HepG2 (cell line): ENCODE data around the gene CAPZB. TPM values are rescaled to one million over a fixed set of nuclear protein-coding genes. Genes with fewer than 3 reads are reported as not detected.
A peak's percentile ranks its signal among the peaks of the same experiment; 100 is the strongest.

ENCODE experiments used
- EEA1 ChIP-seq: sonication (generic); formaldehyde crosslinking; IDR thresholded peaks from 2 replicates; pipeline ENCODE4 v1.5.1; 2020; ENCODE audit warnings: mild to moderate bottlenecking, missing genetic modification reagents, borderline replicate concordance
- KDM1A ChIP-seq: IDR thresholded peaks from 2 replicates; pipeline ENCODE4 v1.6.1; 2016; ENCODE audit warnings: missing compliant biosample characterization
- MED8 ChIP-seq: sonication (generic); formaldehyde crosslinking; IDR thresholded peaks from 2 replicates; pipeline ENCODE4 v1.8.1; 2023; ENCODE audit warnings: mild to moderate bottlenecking, missing genetic modification reagents; ENCODE audit not compliant: insufficient replicate concordance
- ONECUT2 ChIP-seq: sonication (generic); formaldehyde crosslinking; IDR thresholded peaks from 2 replicates; pipeline ENCODE4 v1.4.0; 2020; ENCODE audit warnings: missing genetic modification reagents
- SMYD3 ChIP-seq: sonication (generic); formaldehyde crosslinking; IDR thresholded peaks from 2 replicates; pipeline ENCODE4 v1.8.1; 2023; ENCODE audit warnings: mild to moderate bottlenecking, missing genetic modification reagents
- ZBTB42 ChIP-seq: sonication (generic); formaldehyde crosslinking; IDR thresholded peaks from 2 replicates; pipeline ENCODE4 v1.5.0; 2020; ENCODE audit warnings: mild to moderate bottlenecking, missing genetic modification reagents
- ZFY ChIP-seq: sonication (generic); formaldehyde crosslinking; IDR thresholded peaks from 2 replicates; pipeline ENCODE4 v1.4.0; 2020; ENCODE audit warnings: missing genetic modification reagents
- ZNF446 ChIP-seq: sonication (generic); formaldehyde crosslinking; IDR thresholded peaks from 2 replicates; pipeline ENCODE4 v1.5.0; 2020; ENCODE audit warnings: mild to moderate bottlenecking, missing genetic modification reagents
- ZNF543 ChIP-seq: sonication (generic); formaldehyde crosslinking; IDR thresholded peaks from 2 replicates; pipeline ENCODE4 v1.4.0; 2020; ENCODE audit warnings: mild to moderate bottlenecking, missing genetic modification reagents
- ZNF644 ChIP-seq: IDR thresholded peaks from 2 replicates; pipeline ENCODE4 v1.6.1; 2016; ENCODE audit warnings: low read depth
- ZNF713 ChIP-seq: sonication (generic); formaldehyde crosslinking; IDR thresholded peaks from 2 replicates; pipeline ENCODE4 v1.4.0; 2020; ENCODE audit warnings: mild to moderate bottlenecking, missing genetic modification reagents
- ZNF850 ChIP-seq: sonication (generic); formaldehyde crosslinking; conservative IDR thresholded peaks from 2 replicates; pipeline ENCODE4 v1.9.0; 2021; ENCODE audit warnings: mild to moderate bottlenecking, missing genetic modification reagents
- ZNF891 ChIP-seq: sonication (generic); formaldehyde crosslinking; IDR thresholded peaks from 2 replicates; pipeline ENCODE4 v1.5.0; 2020; ENCODE audit warnings: mild to moderate bottlenecking, missing genetic modification reagents
- polyA plus RNA-seq, 8 experiments: library from polyadenylated mRNA; depleted of rRNA in 3 of 8; stranded (reverse) in 7 of 8; unstranded in 1 of 8; fragments of >200 nt; fragmentation: Illumina TruSeq in 4 of 8; extraction: Trizol in 4 of 8; gene quantifications; 2 replicates each; pipeline versions ENCODE4 v1.2.1 to v1.2.3, GENCODE V29; 2011 to 2016; ENCODE audit warnings: low read depth in 4 of 8, missing spikeins in 1 of 8, mixed read lengths in 1 of 8; ENCODE audit not compliant: insufficient read depth in 1 of 8
- total RNA-seq, 5 experiments: library from RNA; depleted of rRNA; stranded (reverse); fragments of >200 nt; fragmentation: Illumina TruSeq; extraction: Trizol; gene quantifications; 2 replicates each; pipeline ENCODE4 v1.2.3, GENCODE V29; 2016; ENCODE audit warnings: low read depth in 1 of 5
- TF ChIP-seq, protein P1 (sequence below): IDR thresholded peaks from 2 replicates; pipeline ENCODE4 v1.6.1; 2016; ENCODE audit warnings: missing compliant biosample characterization, missing genetic modification reagents, borderline replicate concordance
- TF ChIP-seq, protein P2 (sequence below): sonication (generic); formaldehyde crosslinking; IDR thresholded peaks from 2 replicates; pipeline ENCODE4 v1.5.0; 2020; ENCODE audit warnings: missing genetic modification reagents, mild to moderate bottlenecking, borderline replicate concordance
- TF ChIP-seq, protein P3 (sequence below): sonication (generic); formaldehyde crosslinking; IDR thresholded peaks from 2 replicates; pipeline ENCODE4 v1.5.0; 2020; ENCODE audit warnings: missing genetic modification reagents
- TF ChIP-seq, protein P4 (sequence below): sonication (generic); formaldehyde crosslinking; IDR thresholded peaks from 2 replicates; pipeline ENCODE4 v1.9.0; 2021; ENCODE audit warnings: mild to moderate bottlenecking, missing genetic modification reagents

CAPZB gene
- total and polyA plus RNA-seq, 2 of the 13 experiments (the other 11 are each of a cell fraction or from before 2014, with no cell fraction given): 58.9 to 76.9 TPM

DNA sequence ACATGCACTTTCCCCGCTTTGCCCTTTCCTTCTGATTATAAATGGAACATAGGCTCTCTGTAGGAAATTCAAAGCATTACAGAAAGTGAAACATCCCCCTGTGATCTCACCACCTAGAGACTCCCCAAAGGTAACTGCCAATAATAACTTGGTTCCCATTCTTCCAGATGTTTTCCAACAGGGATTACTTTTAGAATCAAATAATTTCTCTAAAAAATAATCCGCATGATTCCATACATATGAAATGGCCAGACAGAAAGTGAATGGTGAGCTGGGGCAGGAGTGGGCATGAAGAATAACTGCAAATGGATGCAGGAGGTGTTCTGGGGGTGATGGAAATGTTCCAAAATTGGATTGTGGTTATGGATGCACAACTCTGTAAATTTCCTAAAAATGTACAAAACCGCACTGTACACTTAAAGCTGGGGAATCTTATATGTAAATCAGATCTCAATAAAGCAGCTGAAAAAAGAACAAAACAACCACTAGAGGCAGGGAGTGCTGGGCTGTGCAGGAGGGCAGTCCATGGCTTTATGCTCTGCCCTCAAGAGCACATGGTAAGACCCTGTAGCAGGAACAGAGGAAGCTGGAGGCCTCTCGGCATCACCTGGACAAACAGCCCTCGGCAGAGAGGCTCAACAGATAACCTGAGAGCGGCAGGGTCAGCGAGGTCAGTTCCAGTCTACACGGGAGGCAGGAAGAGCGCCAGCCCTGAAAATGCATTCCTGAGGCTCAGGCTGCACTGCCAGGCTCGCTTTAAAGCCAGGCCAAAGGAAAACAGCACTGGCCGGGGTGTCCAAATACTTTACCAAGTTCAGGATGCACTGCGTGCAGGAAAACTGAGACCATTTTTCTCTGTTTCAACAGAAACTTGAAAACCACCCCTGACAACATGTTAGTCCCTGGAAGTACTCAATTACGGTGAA is 39.7 kb downstream of the CAPZB start (continued):
- TF ChIP-seq EEA1 (CRISPR knock-in tag) (no peak), ONECUT2 (CRISPR knock-in tag) (no peak), MED8 (no peak), ZNF644 (CRISPR knock-in tag) (peak; percentile 79), ZNF850 (CRISPR knock-in tag) (no peak), ZNF891 (CRISPR knock-in tag) (peak; percentile 83; the same call in 1 of the 2 replicates), ZFY (CRISPR knock-in tag) (peak; percentile 74), ZNF543 (CRISPR knock-in tag) (no peak), ZNF446 (CRISPR knock-in tag) (no peak), KDM1A (CRISPR knock-in tag) (peak; percentile 93), ZNF713 (CRISPR knock-in tag) (no peak), ZBTB42 (CRISPR knock-in tag) (no peak), SMYD3 (CRISPR knock-in tag) (no peak)
- TF ChIP-seq, protein P1, sequence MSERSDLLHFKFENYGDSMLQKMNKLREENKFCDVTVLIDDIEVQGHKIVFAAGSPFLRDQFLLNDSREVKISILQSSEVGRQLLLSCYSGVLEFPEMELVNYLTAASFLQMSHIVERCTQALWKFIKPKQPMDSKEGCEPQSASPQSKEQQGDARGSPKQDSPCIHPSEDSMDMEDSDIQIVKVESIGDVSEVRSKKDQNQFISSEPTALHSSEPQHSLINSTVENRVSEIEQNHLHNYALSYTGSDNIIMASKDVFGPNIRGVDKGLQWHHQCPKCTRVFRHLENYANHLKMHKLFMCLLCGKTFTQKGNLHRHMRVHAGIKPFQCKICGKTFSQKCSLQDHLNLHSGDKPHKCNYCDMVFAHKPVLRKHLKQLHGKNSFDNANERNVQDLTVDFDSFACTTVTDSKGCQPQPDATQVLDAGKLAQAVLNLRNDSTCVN (CRISPR knock-in tag): peak; percentile 80; the same call in 1 of the 2 replicates
- TF ChIP-seq, protein P2, sequence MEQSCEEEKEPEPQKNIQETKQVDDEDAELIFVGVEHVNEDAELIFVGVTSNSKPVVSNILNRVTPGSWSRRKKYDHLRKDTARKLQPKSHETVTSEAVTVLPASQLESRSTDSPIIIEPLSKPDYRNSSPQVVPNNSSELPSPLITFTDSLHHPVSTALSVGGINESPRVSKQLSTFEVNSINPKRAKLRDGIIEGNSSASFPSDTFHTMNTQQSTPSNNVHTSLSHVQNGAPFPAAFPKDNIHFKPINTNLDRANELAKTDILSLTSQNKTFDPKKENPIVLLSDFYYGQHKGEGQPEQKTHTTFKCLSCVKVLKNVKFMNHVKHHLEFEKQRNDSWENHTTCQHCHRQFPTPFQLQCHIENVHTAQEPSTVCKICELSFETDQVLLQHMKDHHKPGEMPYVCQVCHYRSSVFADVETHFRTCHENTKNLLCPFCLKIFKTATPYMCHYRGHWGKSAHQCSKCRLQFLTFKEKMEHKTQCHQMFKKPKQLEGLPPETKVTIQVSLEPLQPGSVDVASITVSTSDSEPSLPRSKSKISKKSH (CRISPR knock-in tag): peak; percentile 76; the same call in 1 of the 2 replicates
- TF ChIP-seq, protein P3, sequence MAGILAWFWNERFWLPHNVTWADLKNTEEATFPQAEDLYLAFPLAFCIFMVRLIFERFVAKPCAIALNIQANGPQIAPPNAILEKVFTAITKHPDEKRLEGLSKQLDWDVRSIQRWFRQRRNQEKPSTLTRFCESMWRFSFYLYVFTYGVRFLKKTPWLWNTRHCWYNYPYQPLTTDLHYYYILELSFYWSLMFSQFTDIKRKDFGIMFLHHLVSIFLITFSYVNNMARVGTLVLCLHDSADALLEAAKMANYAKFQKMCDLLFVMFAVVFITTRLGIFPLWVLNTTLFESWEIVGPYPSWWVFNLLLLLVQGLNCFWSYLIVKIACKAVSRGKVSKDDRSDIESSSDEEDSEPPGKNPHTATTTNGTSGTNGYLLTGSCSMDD: no peak
- TF ChIP-seq, protein P4, sequence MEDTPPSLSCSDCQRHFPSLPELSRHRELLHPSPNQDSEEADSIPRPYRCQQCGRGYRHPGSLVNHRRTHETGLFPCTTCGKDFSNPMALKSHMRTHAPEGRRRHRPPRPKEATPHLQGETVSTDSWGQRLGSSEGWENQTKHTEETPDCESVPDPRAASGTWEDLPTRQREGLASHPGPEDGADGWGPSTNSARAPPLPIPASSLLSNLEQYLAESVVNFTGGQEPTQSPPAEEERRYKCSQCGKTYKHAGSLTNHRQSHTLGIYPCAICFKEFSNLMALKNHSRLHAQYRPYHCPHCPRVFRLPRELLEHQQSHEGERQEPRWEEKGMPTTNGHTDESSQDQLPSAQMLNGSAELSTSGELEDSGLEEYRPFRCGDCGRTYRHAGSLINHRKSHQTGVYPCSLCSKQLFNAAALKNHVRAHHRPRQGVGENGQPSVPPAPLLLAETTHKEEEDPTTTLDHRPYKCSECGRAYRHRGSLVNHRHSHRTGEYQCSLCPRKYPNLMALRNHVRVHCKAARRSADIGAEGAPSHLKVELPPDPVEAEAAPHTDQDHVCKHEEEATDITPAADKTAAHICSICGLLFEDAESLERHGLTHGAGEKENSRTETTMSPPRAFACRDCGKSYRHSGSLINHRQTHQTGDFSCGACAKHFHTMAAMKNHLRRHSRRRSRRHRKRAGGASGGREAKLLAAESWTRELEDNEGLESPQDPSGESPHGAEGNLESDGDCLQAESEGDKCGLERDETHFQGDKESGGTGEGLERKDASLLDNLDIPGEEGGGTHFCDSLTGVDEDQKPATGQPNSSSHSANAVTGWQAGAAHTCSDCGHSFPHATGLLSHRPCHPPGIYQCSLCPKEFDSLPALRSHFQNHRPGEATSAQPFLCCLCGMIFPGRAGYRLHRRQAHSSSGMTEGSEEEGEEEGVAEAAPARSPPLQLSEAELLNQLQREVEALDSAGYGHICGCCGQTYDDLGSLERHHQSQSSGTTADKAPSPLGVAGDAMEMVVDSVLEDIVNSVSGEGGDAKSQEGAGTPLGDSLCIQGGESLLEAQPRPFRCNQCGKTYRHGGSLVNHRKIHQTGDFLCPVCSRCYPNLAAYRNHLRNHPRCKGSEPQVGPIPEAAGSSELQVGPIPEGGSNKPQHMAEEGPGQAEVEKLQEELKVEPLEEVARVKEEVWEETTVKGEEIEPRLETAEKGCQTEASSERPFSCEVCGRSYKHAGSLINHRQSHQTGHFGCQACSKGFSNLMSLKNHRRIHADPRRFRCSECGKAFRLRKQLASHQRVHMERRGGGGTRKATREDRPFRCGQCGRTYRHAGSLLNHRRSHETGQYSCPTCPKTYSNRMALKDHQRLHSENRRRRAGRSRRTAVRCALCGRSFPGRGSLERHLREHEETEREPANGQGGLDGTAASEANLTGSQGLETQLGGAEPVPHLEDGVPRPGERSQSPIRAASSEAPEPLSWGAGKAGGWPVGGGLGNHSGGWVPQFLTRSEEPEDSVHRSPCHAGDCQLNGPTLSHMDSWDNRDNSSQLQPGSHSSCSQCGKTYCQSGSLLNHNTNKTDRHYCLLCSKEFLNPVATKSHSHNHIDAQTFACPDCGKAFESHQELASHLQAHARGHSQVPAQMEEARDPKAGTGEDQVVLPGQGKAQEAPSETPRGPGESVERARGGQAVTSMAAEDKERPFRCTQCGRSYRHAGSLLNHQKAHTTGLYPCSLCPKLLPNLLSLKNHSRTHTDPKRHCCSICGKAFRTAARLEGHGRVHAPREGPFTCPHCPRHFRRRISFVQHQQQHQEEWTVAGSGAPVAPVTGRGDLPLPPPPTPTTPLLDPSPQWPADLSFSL (CRISPR knock-in tag): peak; percentile 37; the same call in 1 of the 2 replicates
